CD8-positive, alpha-beta memory T cell (primary cell): ENCODE data around the gene RPH3AL. TPM values are rescaled to one million over a fixed set of nuclear protein-coding genes. Genes with fewer than 3 reads are reported as not detected.
A peak's percentile ranks its signal among the peaks of the same experiment; 100 is the strongest.

Experiments
- CTCF ChIA-PET: fragments of 350-600 bp; sonication (Branson Sonifier 250); formaldehyde crosslinking; loops from one replicate; lab custom pipeline; 2021; ENCODE audit warnings: antibody characterized with exemption; lab: Charles Lee
- POLR2A ChIA-PET: fragments of 350-600 bp; sonication (Branson Sonifier 250); formaldehyde crosslinking; loops from one replicate; lab custom pipeline; 2021; ENCODE audit warnings: antibody characterized with exemption; lab: Charles Lee
- DNase-seq, 5 donors: peaks; one replicate each; pipeline versions ENCODE4 v3.0.0 to v3.0.0-alpha.2; 2020 to 2022; ENCODE audit warnings: mixed read lengths in 1 of 5
- H3K27ac ChIP-seq: one replicate; pipeline ENCODE4 v1.7.0; 2013; ENCODE audit warnings: low read depth, mild to moderate bottlenecking, low read length, moderate library complexity
- H3K27me3 ChIP-seq: 2 replicates; pipeline ENCODE4 v1.7.0; 2013; ENCODE audit warnings: low read length, mild to moderate bottlenecking; ENCODE audit not compliant: insufficient read depth, poor library complexity, severe bottlenecking
- H3K36me3 ChIP-seq: 2 replicates; pipeline ENCODE4 v1.7.0; 2013; ENCODE audit warnings: mild to moderate bottlenecking, low read length, moderate library complexity; ENCODE audit not compliant: insufficient read depth
- H3K4me1 ChIP-seq: 2 replicates; pipeline ENCODE4 v1.7.0; 2013; ENCODE audit warnings: mild to moderate bottlenecking, low read length, moderate library complexity; ENCODE audit not compliant: insufficient read depth
- H3K4me3 ChIP-seq: 2 replicates; pipeline ENCODE4 v1.7.0; 2013; ENCODE audit warnings: mild to moderate bottlenecking, low read length
- H3K9me3 ChIP-seq: 2 replicates; pipeline ENCODE4 v1.7.0; 2013; ENCODE audit warnings: mild to moderate bottlenecking, low read length
- H3K27ac Mint-ChIP-seq, 8 donors: one replicate each; pipeline ENCODE4 v1.8.0; 2020 to 2021; ENCODE audit warnings: mixed read lengths in 8 of 8, mild to moderate bottlenecking in 6 of 8, inconsistent platforms in 3 of 8, moderate library complexity in 3 of 8
- H3K27me3 Mint-ChIP-seq, 2 donors: one replicate each; pipeline ENCODE4 v1.8.0; 2020 to 2021; ENCODE audit warnings: mixed read lengths in 2 of 2, mild to moderate bottlenecking in 1 of 2, moderate library complexity in 1 of 2
- H3K36me3 Mint-ChIP-seq, 3 donors: one replicate each; pipeline ENCODE4 v1.8.0; 2020 to 2021; ENCODE audit warnings: mixed read lengths in 3 of 3, inconsistent platforms in 1 of 3, mild to moderate bottlenecking in 1 of 3
- H3K4me1 Mint-ChIP-seq, 3 donors: one replicate each; pipeline ENCODE4 v1.8.0; 2020 to 2021; ENCODE audit warnings: mixed read lengths in 3 of 3, inconsistent platforms in 1 of 3, mild to moderate bottlenecking in 1 of 3
- H3K4me3 Mint-ChIP-seq, 7 donors: one replicate each; pipeline ENCODE4 v1.8.0; 2020 to 2021; ENCODE audit warnings: mixed read lengths in 7 of 7, mild to moderate bottlenecking in 6 of 7, moderate library complexity in 4 of 7, inconsistent platforms in 2 of 7
- H3K9me3 Mint-ChIP-seq, 5 donors: one replicate each; pipeline ENCODE4 v1.8.0; 2020 to 2022; ENCODE audit warnings: mixed read lengths in 5 of 5, mild to moderate bottlenecking in 3 of 5, moderate library complexity in 2 of 5, inconsistent platforms in 1 of 5
- polyA plus RNA-seq: library from polyadenylated mRNA; unstranded; fragments of 300-500 nt; fragmentation: Illumina TruSeq; gene quantifications from one replicate; pipeline ENCODE4 v1.2.3, GENCODE V29; 2021
- total RNA-seq, 2 experiments: library from RNA; stranded (reverse); gene quantifications; one replicate each; pipeline ENCODE4 v1.2.3, GENCODE V29; 2021

The RPH3AL gene
- total and polyA plus RNA-seq, 3 experiments from 2014 or later = 0.91 to 3.7 (median 2.0) TPM

DNA sequence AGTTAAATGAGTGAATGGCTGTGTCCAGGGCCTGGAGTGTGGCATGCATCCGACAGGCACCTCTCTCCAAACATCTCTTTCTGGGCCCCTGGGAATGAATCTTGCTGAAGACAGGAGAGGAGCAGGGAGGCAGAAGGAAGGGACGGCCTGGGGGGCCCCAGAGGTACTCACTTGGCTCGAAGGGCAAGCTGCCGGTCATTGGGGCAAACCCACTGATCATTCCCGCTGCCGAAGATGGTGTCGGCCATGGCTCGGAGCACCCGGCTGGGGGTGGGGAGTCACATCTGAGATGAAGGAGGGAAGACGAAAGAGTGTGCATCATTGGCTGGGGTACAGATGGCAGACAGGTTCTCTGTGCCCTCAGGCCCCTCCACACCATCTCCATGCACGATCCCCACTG lies 25.3 kb downstream of the RPH3AL start:
- CTCF ChIA-PET = no interaction called here
- peaks cover 0 to 5% (median 4%) of the 10 kb centered on the region in 3 donors for H3K36me3 Mint-ChIP-seq
- H3K4me1 ChIP-seq = peaks cover 20% of the 10 kb centered on the region
- H3K9me3 Mint-ChIP-seq = no peaks in the 10 kb centered on the region
- H3K36me3 ChIP-seq = no peaks in the 10 kb centered on the region
- H3K9me3 ChIP-seq = no peaks in the 10 kb centered on the region
- H3K4me3 Mint-ChIP-seq = no peak overlapping the region
- peak overlapping the region in 1 of 8 donors; percentile 9 for H3K27ac Mint-ChIP-seq
- no peak overlapping the region for H3K27ac ChIP-seq
- H3K4me1 Mint-ChIP-seq = peaks cover 11 to 23% (median 11%) of the 10 kb centered on the region in 3 donors
- H3K4me3 ChIP-seq = no peak overlapping the region
- H3K27me3 ChIP-seq = no peaks in the 10 kb centered on the region
- POLR2A ChIA-PET = no interaction called here
- peaks cover 2 to 8% of the 10 kb centered on the region in 2 donors for H3K27me3 Mint-ChIP-seq
- DNase-seq = peak in 1 of 5 donors; percentile 20

GRCh38 chr17:326010-326621 lies 26.5 kb downstream of the RPH3AL start:
- DNase-seq = peak in 1 of 5 donors; percentile 35
- H3K27ac ChIP-seq = no peak overlapping the region
- no peak overlapping the region for H3K27ac Mint-ChIP-seq
- peaks cover 14% of the 10 kb centered on the region for H3K4me1 ChIP-seq
- no peaks in the 10 kb centered on the region for H3K36me3 ChIP-seq
- H3K27me3 ChIP-seq = no peaks in the 10 kb centered on the region
- CTCF ChIA-PET = no interaction called here
- no peaks in the 10 kb centered on the region for H3K9me3 ChIP-seq
- H3K4me3 ChIP-seq = no peak overlapping the region
- H3K4me1 Mint-ChIP-seq = peaks cover 3 to 11% (median 8%) of the 10 kb centered on the region in 3 donors
- H3K9me3 Mint-ChIP-seq = no peaks in the 10 kb centered on the region
- H3K27me3 Mint-ChIP-seq = peaks cover 1 to 2% of the 10 kb centered on the region in 2 donors
- H3K36me3 Mint-ChIP-seq = peaks cover 0 to 5% (median 0%) of the 10 kb centered on the region in 3 donors
- H3K4me3 Mint-ChIP-seq = no peak overlapping the region
- POLR2A ChIA-PET = no interaction called here

DNA sequence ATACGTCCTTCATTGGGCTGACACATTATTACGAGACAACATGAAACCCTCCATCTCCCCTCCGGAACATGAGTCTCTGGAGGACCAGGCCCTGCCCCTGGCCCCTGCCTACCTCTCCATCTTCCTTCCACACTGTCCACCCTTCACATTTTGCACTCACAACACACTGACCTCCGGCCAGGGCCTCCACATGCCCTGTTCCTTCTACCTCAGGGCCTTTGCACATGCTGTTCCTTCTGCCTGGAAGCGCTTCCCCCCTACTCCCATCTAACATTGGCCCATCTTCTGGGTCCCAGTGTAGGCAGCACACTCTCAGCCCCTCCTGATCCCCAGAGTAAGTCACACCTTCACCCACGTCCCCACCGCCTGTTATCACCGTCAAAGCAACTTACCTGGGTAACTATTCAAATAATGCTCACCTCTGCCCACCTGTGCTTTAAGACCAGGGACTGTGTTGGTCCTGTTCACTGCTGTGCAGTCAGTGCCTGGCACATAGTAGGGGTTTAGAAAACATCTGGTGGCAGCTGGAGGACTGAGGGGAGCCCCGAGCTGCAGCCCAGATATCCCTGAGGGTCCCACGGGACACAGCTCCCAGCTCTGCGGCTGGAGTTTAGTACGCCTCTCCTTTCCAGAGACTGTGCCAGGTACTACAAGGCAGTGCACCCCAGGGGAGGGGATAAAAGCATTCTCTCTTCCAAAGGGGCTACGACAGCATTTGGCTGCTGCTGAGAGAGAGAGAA lies 27.2 kb downstream of the RPH3AL start:
- H3K36me3 ChIP-seq = no peaks in the 10 kb centered on the region
- peaks cover 0 to 2% of the 10 kb centered on the region in 2 donors for H3K27me3 Mint-ChIP-seq
- H3K36me3 Mint-ChIP-seq = peaks cover 0 to 7% (median 0%) of the 10 kb centered on the region in 3 donors
- no peaks in the 10 kb centered on the region for H3K9me3 ChIP-seq
- H3K9me3 Mint-ChIP-seq = no peaks in the 10 kb centered on the region
- CTCF ChIA-PET = no interaction called here
- peaks cover 8% of the 10 kb centered on the region for H3K4me1 ChIP-seq
- H3K4me3 ChIP-seq = no peak overlapping the region
- no peak overlapping the region for H3K4me3 Mint-ChIP-seq
- POLR2A ChIA-PET = no interaction called here
- H3K27me3 ChIP-seq = no peaks in the 10 kb centered on the region
- DNase-seq = no peak
- H3K27ac ChIP-seq = no peak overlapping the region
- peak overlapping the region in 2 of 8 donors; percentile 61 to 73 for H3K27ac Mint-ChIP-seq
- H3K4me1 Mint-ChIP-seq = peaks cover 0 to 6% (median 5%) of the 10 kb centered on the region in 3 donors

DNA sequence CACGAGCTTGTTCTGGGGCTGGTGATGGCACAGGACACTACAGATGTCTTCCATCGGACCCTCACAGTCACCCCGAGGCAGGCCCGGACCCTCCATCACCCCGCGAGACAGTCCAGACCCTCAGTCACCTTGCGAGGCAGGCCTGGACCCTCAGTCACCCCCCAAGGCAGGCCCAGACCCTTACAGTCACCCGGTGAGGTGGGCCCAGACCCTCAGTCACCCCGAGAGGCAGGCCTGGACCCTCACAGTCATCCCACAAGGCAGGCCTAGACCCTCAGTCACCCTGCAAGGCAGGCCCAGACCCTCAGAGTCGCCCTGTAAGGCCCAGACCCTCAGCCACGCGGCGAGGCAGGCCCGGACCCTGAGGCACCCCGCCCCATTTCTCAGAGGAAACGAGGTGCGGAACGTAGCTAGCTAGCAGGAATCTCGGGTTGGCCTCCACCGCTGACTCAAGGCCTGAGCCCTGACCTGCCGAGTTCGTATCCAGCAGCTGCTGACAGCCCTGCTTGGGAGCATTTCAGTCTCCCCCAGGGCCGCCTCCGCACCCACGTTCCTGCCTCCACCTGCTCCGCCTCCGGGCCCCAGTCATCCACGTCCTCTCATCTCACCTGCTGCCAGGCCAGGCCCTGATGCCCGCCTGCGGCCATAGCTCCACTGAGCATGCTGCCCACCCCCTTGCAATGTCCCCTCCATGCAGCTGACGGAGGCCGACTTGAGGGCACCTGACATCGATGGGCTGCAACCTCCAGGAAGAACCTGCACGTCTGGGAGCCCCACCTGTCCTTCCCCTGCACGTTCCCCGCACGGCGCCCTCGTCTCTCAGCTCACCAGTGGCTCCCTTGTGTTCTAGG lies 28.7 kb downstream of the RPH3AL start:
- H3K36me3 Mint-ChIP-seq = peaks cover 0 to 7% (median under 1%) of the 10 kb centered on the region in 3 donors
- peak in 1 of 5 donors; percentile 26 for DNase-seq
- peak overlapping the region in 1 of 8 donors; percentile 83 for H3K27ac Mint-ChIP-seq
- peaks cover 0 to 5% (median 0%) of the 10 kb centered on the region in 3 donors for H3K4me1 Mint-ChIP-seq
- CTCF ChIA-PET = no interaction called here
- H3K27me3 ChIP-seq = no peaks in the 10 kb centered on the region
- no peaks in the 10 kb centered on the region for H3K9me3 ChIP-seq
- POLR2A ChIA-PET = no interaction called here
- H3K36me3 ChIP-seq = no peaks in the 10 kb centered on the region
- no peaks in the 10 kb centered on the region for H3K4me1 ChIP-seq
- H3K4me3 Mint-ChIP-seq = no peak overlapping the region
- no peak overlapping the region for H3K27ac ChIP-seq
- peaks cover 0 to 2% of the 10 kb centered on the region in 2 donors for H3K27me3 Mint-ChIP-seq
- H3K9me3 Mint-ChIP-seq = no peaks in the 10 kb centered on the region
- H3K4me3 ChIP-seq = no peak overlapping the region

DNA sequence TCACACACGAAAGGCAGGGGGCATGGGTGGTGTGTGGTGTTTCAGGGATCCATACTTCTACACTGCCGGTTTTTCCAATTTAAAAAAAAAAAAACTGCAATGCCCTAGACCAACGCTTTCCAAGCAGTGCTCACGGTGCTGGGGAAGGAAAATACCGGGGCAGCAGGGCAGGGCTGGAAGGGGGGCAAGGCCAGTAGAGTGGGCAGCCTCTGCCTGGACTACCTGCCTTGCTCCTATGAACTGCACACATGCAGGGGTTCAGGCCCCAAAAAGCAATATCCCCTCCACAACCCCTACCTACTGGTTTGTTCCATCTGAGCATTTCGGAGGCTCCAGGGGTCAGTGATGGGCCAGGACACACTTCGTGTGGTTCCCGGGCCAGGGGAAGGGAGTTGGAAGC lies 29.4 kb downstream of the RPH3AL start:
- POLR2A ChIA-PET = no interaction called here

GRCh38 chr17:322006-322780 lies 30.4 kb downstream of the RPH3AL start:
- no peaks in the 10 kb centered on the region for H3K9me3 Mint-ChIP-seq
- CTCF ChIA-PET = no interaction called here
- DNase-seq = peak in 1 of 5 donors; percentile 28

More for the DNA sequence above, 29.4 kb downstream of the RPH3AL start:
- Mint-ChIP-seq H3K4me1 (no peaks in the 10 kb centered on the region), H3K36me3 (peaks cover 0 to 5% (median 5%) of the 10 kb centered on the region in 3 donors), H3K9me3 (no peaks in the 10 kb centered on the region), H3K4me3 (no peak overlapping the region), H3K27ac (peak overlapping the region in 1 of 8 donors; percentile 61), H3K27me3 (peaks cover 0 to 2% of the 10 kb centered on the region in 2 donors)
- Histone ChIP-seq H3K27me3 (no peaks in the 10 kb centered on the region), H3K27ac (no peak overlapping the region), H3K36me3 (no peaks in the 10 kb centered on the region), H3K4me1 (no peaks in the 10 kb centered on the region), H3K4me3 (no peak overlapping the region), H3K9me3 (no peaks in the 10 kb centered on the region)
- no peak for DNase-seq
- CTCF ChIA-PET = no interaction called here

GRCh38 chr17:321386-321941 lies 31.1 kb downstream of the RPH3AL start:
- H3K4me3 ChIP-seq = no peak overlapping the region
- H3K27me3 ChIP-seq = no peaks in the 10 kb centered on the region
- no peaks in the 10 kb centered on the region for H3K36me3 ChIP-seq
- POLR2A ChIA-PET = no interaction called here
- peaks cover 0 to 2% of the 10 kb centered on the region in 2 donors for H3K27me3 Mint-ChIP-seq
- no peaks in the 10 kb centered on the region for H3K9me3 ChIP-seq
- no peak overlapping the region for H3K4me3 Mint-ChIP-seq
- H3K27ac ChIP-seq = no peak overlapping the region
- no peaks in the 10 kb centered on the region for H3K4me1 Mint-ChIP-seq
- H3K4me1 ChIP-seq = no peaks in the 10 kb centered on the region
- H3K27ac Mint-ChIP-seq = no peak overlapping the region
- no peaks in the 10 kb centered on the region for H3K9me3 Mint-ChIP-seq
- CTCF ChIA-PET = no interaction called here
- H3K36me3 Mint-ChIP-seq = peaks cover 0 to 5% (median 5%) of the 10 kb centered on the region in 3 donors
- peak in 1 of 5 donors; percentile 38 for DNase-seq

More at GRCh38 chr17:322006-322780, 30.4 kb downstream of the RPH3AL start:
- Histone ChIP-seq H3K36me3 (no peaks in the 10 kb centered on the region), H3K4me1 (no peaks in the 10 kb centered on the region), H3K27me3 (no peaks in the 10 kb centered on the region), H3K9me3 (no peaks in the 10 kb centered on the region), H3K4me3 (no peak overlapping the region), H3K27ac (no peak overlapping the region)
- Mint-ChIP-seq H3K27me3 (peaks cover 0 to 2% of the 10 kb centered on the region in 2 donors), H3K36me3 (peaks cover 0 to 5% (median 5%) of the 10 kb centered on the region in 3 donors), H3K4me1 (no peaks in the 10 kb centered on the region), H3K27ac (no peak overlapping the region), H3K4me3 (no peak overlapping the region)
- POLR2A ChIA-PET = no interaction called here
